ENCODE measurements around the gene TRAF2.

TRAF2 gene

GRCh38 chr9:136937186-136938001 lies 51.1 kb downstream of the TRAF2 start:
- DNase-seq: no peak

GRCh38 chr9:136939431-136939995 lies 53.2 kb downstream of the TRAF2 start:
- DNase-seq: no peak

- DNase-seq: no peak
Observed at GRCh38 chr9:136939996-136940525, 53.7 kb downstream of the TRAF2 start.

GRCh38 chr9:136940526-136941230 lies 54.4 kb downstream of the TRAF2 start:
- DNase-seq: no peak

GRCh38 chr9:136941231-136942111 lies 55.2 kb downstream of the TRAF2 start:
- no peak for DNase-seq

GRCh38 chr9:136942112-136942880 lies 56.0 kb downstream of the TRAF2 start:
- DNase-seq: no peak

GRCh38 chr9:136942881-136943230 lies 56.5 kb downstream of the TRAF2 start:
- no peak for DNase-seq

GRCh38 chr9:136943291-136944211 lies 57.2 kb downstream of the TRAF2 start:
- no peak for DNase-seq

GRCh38 chr9:136944212-136944518 lies 57.8 kb downstream of the TRAF2 start:
- no peak for DNase-seq

- DNase-seq: peak; percentile 89
Observed at GRCh38 chr9:136944519-136945332, 58.4 kb downstream of the TRAF2 start, which contains the start of the genes C8G and FBXW5. Gene C8G, plus strand, starts transcription at chr9:136945243. Its CDS starts 78 bp downstream, at chr9:136945321. Gene FBXW5, minus strand, starts transcription at chr9:136944738. Its CDS starts 655 bp downstream, at chr9:136944083.

GRCh38 chr9:136945333-136946227 lies 59.3 kb downstream of the TRAF2 start:
- DNase-seq: no peak

GRCh38 chr9:136946228-136947027 lies 60.1 kb downstream of the TRAF2 start:
- DNase-seq: no peak

- DNase-seq: no peak
Observed at GRCh38 chr9:136947028-136947891, 60.9 kb downstream of the TRAF2 start.

GRCh38 chr9:136947955-136948510 lies 61.7 kb downstream of the TRAF2 start:
- no peak for DNase-seq

- DNase-seq: no peak
Observed at GRCh38 chr9:136949239-136949816, 63.0 kb downstream of the TRAF2 start.

Measured in NCI-H1048 (cell line).